ENCODE data around the gene PPFIA2. TPM values are rescaled to one million over a fixed set of nuclear protein-coding genes. Genes with fewer than 3 reads are reported as not detected.

Gene PPFIA2
- total RNA-seq, 3 donors from 2014 or later, result 1.1 to 2.9 (median 2.6) TPM

DNA sequence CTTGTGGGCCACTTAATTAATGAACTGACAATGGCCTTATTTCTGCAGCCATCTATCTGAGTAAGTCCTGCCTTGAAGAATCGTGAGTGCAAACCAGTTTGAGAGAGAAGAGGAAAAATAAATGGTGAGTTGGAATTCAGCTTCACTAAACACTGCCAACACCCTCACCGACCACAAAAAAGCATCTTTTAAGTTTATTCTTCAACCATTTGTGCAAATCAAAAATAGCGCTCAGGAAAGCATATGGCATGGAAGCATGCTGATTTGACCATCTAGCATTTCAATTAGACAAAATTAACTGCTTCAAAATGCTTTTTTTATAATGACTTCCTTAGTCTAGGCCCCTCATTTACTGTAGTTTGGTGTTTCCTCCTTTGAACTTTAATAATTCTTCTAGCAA is 294.0 kb downstream of the PPFIA2 start:
- no peaks in the 10 kb centered on the region for H3K4me1 ChIP-seq (ENCODE audit: low read depth)
- H3K4me3 ChIP-seq, result no peak overlapping the region
- DNase-seq (no peak), ATAC-seq (no peak)
- no peaks in the 10 kb centered on the region for H3K36me3 ChIP-seq (ENCODE audit: low read depth)
- no peak for TF ChIP-seq CTCF (IDR thresholded peaks at IDR 0.05)
- no peaks in the 10 kb centered on the region for H3K9me3 ChIP-seq
- intact Hi-C loops (cut with DNase I, micrococcal nuclease), result no loop called here

DNA sequence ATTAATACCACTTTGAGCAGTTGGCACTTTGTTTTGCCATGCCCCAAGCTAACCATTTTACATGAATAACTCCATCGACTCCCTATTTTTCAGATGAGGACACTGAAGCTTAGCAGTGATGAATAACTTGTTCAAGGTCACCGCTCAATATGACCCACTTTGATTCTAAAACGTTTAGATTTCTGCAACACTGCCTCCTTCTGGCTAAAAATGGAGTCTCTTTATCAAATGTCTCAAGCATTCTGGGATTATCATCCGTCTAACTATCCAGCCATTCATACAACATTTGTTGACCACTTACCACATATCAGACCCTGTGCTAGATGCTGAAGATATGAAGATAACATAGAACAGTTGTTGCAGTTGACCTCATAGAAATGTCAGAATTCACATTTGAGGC is 298.0 kb downstream of the PPFIA2 start:
- H3K4me1 ChIP-seq (ENCODE audit: low read depth), result no peaks in the 10 kb centered on the region
- H3K4me3 ChIP-seq, result no peak overlapping the region
- ATAC-seq (no peak), DNase-seq (no peak)
- no peaks in the 10 kb centered on the region for H3K36me3 ChIP-seq (ENCODE audit: low read depth)
- intact Hi-C loops (cut with DNase I, micrococcal nuclease), result no loop called here
- no peak for TF ChIP-seq CTCF (IDR thresholded peaks at IDR 0.05)
- no peaks in the 10 kb centered on the region for H3K9me3 ChIP-seq

DNA sequence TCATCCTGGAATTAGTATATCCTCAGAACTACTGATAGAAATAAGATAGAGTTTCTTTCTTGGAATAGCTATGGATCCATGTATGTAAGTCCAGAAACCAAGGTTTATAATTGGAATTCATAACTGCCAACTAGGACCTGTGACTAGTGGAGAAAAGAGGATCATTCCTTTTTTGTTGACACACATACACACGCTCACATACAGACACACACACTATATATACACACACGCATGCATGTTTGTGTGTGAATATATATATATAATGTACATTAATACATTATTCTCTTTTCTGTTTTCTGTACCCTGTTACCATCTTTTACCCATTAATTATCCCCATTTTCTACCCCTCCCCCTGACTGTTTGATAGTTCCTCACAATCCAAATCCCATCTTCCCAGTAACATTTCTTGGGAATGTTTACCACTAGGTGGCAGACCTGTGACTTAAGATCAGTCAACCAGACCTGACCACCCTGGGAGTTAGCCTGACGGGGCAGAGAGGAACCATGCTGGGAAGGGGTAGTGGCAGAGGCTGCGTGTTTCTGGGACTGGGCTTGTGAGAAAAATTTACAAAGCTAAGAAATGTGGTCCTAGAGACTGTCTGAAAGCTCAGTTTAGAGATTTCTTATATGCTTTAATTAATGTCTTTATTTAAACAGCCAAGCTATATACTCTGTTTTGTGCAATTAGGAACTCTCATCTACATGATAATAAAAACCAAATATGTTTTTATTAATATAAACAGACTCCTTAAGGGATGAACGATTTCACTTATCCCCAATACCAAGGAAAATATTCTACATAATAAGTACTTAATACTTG is 308.0 kb downstream of the PPFIA2 start:
- DNase-seq (peak in 1 of 3 donors; percentile 59), ATAC-seq (peak; percentile 54)
- TF ChIP-seq CTCF (IDR thresholded peaks at IDR 0.05), result no peak
- Histone ChIP-seq H3K36me3 (ENCODE audit: low read depth) (no peaks in the 10 kb centered on the region), H3K4me1 (ENCODE audit: low read depth) (no peaks in the 10 kb centered on the region), H3K4me3 (no peak overlapping the region), H3K9me3 (no peaks in the 10 kb centered on the region)
- intact Hi-C loops (cut with DNase I, micrococcal nuclease), result loop anchor here (5.0 to 10.0 kb wide), 2 partner anchors 174 to 176 kb away; no protein-coding TSS in a partner anchor

- no peak for ATAC-seq
- no peak for TF ChIP-seq CTCF (IDR thresholded peaks at IDR 0.05)
Observed at GRCh38 chr12:81441629-81442028, 317.5 kb downstream of the PPFIA2 start.

GRCh38 chr12:81440001-81440400 is 319.1 kb downstream of the PPFIA2 start:
- H3K4me3 ChIP-seq, result no peak overlapping the region
- no peak for DNase-seq
- ATAC-seq, result no peak
- H3K36me3 ChIP-seq (ENCODE audit: low read depth), result no peaks in the 10 kb centered on the region
- no peaks in the 10 kb centered on the region for H3K9me3 ChIP-seq
- intact Hi-C loops (cut with DNase I, micrococcal nuclease), result no loop called here
- no peaks in the 10 kb centered on the region for H3K4me1 ChIP-seq (ENCODE audit: low read depth)
- TF ChIP-seq CTCF (IDR thresholded peaks at IDR 0.05), result no peak

More at GRCh38 chr12:81441629-81442028, 317.5 kb downstream of the PPFIA2 start:
- Histone ChIP-seq H3K9me3 (no peaks in the 10 kb centered on the region), H3K4me3 (no peak overlapping the region), H3K36me3 (ENCODE audit: low read depth) (no peaks in the 10 kb centered on the region), H3K4me1 (ENCODE audit: low read depth) (no peaks in the 10 kb centered on the region)
- no peak for DNase-seq
- intact Hi-C loops (cut with DNase I, micrococcal nuclease), result no loop called here

Data from mucosa of descending colon (tissue), 3 donors.